RWPE1 (cell line): Measurements from ENCODE around the gene UNC13D.

Experiments used
- CTCF ChIA-PET: fragments of 350-600 bp; sonication (Branson Sonifier 250); formaldehyde crosslinking; extraction: SDS; loops from one replicate; lab custom pipeline; 2021; lab: Yijun Ruan, JAX
- POLR2A ChIA-PET: fragments of 400-600 bp; formaldehyde crosslinking; extraction: SDS; loops from one replicate; lab custom pipeline; 2020; ENCODE audit warnings: antibody characterized with exemption; ENCODE audit not compliant: low non-redundant PET; lab: Yijun Ruan, JAX
- DNase-seq: peaks from one replicate; pipeline ENCODE4 v3.0.0; 2012; ENCODE audit warnings: low spot score
- H3K27ac ChIP-seq: fragments of 450-650 bp; 2 replicates; pipeline ENCODE4 v1.5.1; 2017
- CTCF ChIP-seq: fragments of 450-650 bp; conservative IDR thresholded peaks from 2 replicates; pipeline ENCODE4 v1.5.1; 2017; ENCODE audit warnings: low read depth, mild to moderate bottlenecking

UNC13D gene

GRCh38 chr17:75842411-75842810 lies 1.8 kb downstream of the UNC13D start:
- H3K27ac ChIP-seq: peak overlapping the region; percentile 92
- no peak for DNase-seq
- ChIA-PET POLR2A (no interaction called here), CTCF (no interaction called here)
- TF ChIP-seq CTCF: no peak

GRCh38 chr17:75840799-75841164 lies 3.4 kb downstream of the UNC13D start:
- CTCF ChIA-PET: interaction anchor here (0.7 kb wide), 1 partner anchor 138 kb away, joined by 3 read pairs; the partner anchor contains the start of genes ACOX1 and TEN1
- POLR2A ChIA-PET: no interaction called here
- TF ChIP-seq CTCF: no peak
- H3K27ac ChIP-seq: peak overlapping the region; percentile 92
- no peak for DNase-seq

GRCh38 chr17:75839942-75840798 lies 4.0 kb downstream of the UNC13D start:
- POLR2A ChIA-PET: no interaction called here
- DNase-seq: no peak
- CTCF ChIA-PET: interaction anchor here (0.5 to 0.6 kb wide), 2 partner anchors 15 to 58 kb away, joined by 3 to 4 read pairs; no protein-coding TSS in a partner anchor
- peak overlapping the region; percentile 92 for H3K27ac ChIP-seq
- no peak for TF ChIP-seq CTCF

- CTCF ChIA-PET: no interaction called here
Observed at GRCh38 chr17:75838410-75838809, 5.8 kb downstream of the UNC13D start.

GRCh38 chr17:75837899-75838298 lies 6.3 kb downstream of the UNC13D start:
- TF ChIP-seq CTCF: no peak
- DNase-seq: no peak
- ChIA-PET POLR2A (no interaction called here), CTCF (no interaction called here)
- peak overlapping the region; percentile 31 for H3K27ac ChIP-seq

More at GRCh38 chr17:75838410-75838809, 5.8 kb downstream of the UNC13D start:
- no peak for DNase-seq
- TF ChIP-seq CTCF: no peak
- H3K27ac ChIP-seq: peak overlapping the region; percentile 31
- POLR2A ChIA-PET: no interaction called here

- POLR2A ChIA-PET: interaction anchor here (1.3 kb wide), 1 partner anchor 57 kb away, joined by 3 read pairs; a partner anchor contains a TSS
- CTCF ChIA-PET: interaction anchor here (0.6 to 1.0 kb wide), 4 partner anchors 87 to 203 kb away, joined by 3 to 5 read pairs (median 3); no protein-coding TSS in a partner anchor
- peak overlapping the region; percentile 26 for H3K27ac ChIP-seq
- DNase-seq: no peak
- no peak for TF ChIP-seq CTCF
Observed at GRCh38 chr17:75836605-75837004, 7.6 kb downstream of the UNC13D start.
